Right cardiac atrium (tissue), 5 donors: ENCODE measurements around the gene DBP. TPM values are rescaled to one million over a fixed set of nuclear protein-coding genes. Genes with fewer than 3 reads are reported as not detected.

Source experiments
- ATAC-seq, 2 donors: fragments of 200-7000 bp; cut with Tn5 transposase; one replicate each; pipeline versions ENCODE4 v1.8.0 to v1.9.1; 2020; ENCODE audit warnings: moderate library complexity in 2 of 2, mild to moderate bottlenecking in 1 of 2
- DNase-seq, 3 donors: peaks; one replicate each; pipeline ENCODE4 v3.0.0-alpha.2; 2020
- H3K27ac ChIP-seq: one replicate; pipeline ENCODE4 v1.5.1; 2013; ENCODE audit warnings: mild to moderate bottlenecking, low read length, control low read depth, moderate library complexity
- H3K27me3 ChIP-seq: one replicate; pipeline ENCODE4 v1.6.1; 2013; ENCODE audit not compliant: control insufficient read depth, insufficient read depth
- H3K4me1 ChIP-seq: one replicate; pipeline ENCODE4 v1.6.1; 2013; ENCODE audit warnings: low read length; ENCODE audit not compliant: control insufficient read depth, insufficient read depth
- H3K4me3 ChIP-seq: one replicate; pipeline ENCODE4 v1.5.1; 2013; ENCODE audit warnings: low read length, control low read depth
- H3K9me3 ChIP-seq: one replicate; pipeline ENCODE4 v1.6.1; 2013; ENCODE audit warnings: low read length; ENCODE audit not compliant: control insufficient read depth
- WGBS: extraction: QIAGEN DNeasy Blood & Tissue Kit; methylation state at CpG from one replicate; pipeline ENCODE4 v1.1.7; 2013; 5-methylcytosine and 5-hydroxymethylcytosine counted together
- intact Hi-C, 4 donors: fragments of 100-400 bp; cut with DNase I; formaldehyde crosslinking; loops; one replicate each; pipeline versions ENCODE4 v1.11.0 to v1.14.0; 2022 to 2023
- polyA plus RNA-seq: library from polyadenylated mRNA; stranded (reverse); fragments of 200-250 nt; gene quantifications from one replicate; pipeline ENCODE4 v1.2.3, GENCODE V29; 2013
- total RNA-seq, 4 donors: library from RNA; stranded (reverse); fragmentation: NEBNext Ultra II Directional; extraction: Animal tissue kit (Norgen Biotek cat#: 25700); gene quantifications; one replicate each; pipeline ENCODE4 v1.2.1, GENCODE V29; 2021
- donor health status: healthy with polysubstance abuse.
- donor health status: DM: no; HTN: yes; CAD: no.
- donor health status: DM: no; HTN: no; CAD: no.
- donor health status: DM: no; HTN: yes; CAD: no; lungs with severe emphysema.
- donor health status: DM: yes; HTN: yes; CAD: no.

Gene DBP
- total and polyA plus RNA-seq, 5 donors, result 2.8 to 16.9 (median 13.0) TPM

DNA sequence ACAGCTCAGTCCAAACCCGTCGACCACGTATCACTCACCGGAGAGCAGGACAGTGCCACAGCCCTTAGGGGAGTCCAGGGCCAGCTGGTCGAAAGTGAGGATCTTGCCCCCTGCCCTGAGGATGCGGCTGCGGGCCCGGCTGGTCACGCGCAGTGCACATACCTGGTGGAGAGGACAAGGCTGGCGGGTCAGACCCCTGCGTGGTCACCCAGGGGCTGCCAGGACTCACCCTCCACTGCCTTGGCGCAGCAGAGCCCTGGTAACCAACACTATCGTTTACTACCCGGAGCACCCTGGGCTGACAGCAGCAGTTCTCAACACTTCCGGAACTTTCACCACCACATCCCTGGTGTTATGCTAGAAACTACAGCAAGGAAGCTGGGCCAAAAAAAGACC is 21.1 kb downstream of the DBP start:
- intact Hi-C loops, result no loop called here
- DNase-seq, result no peak
- Histone ChIP-seq H3K27ac (no peak overlapping the region), H3K9me3 (no peaks in the 10 kb centered on the region), H3K27me3 (no peaks in the 10 kb centered on the region), H3K4me3 (no peak overlapping the region), H3K4me1 (peaks cover 5% of the 10 kb centered on the region)
- no peak for ATAC-seq
- WGBS, result 83% methylated on average over 16 of the region's 16 CpGs

DNA sequence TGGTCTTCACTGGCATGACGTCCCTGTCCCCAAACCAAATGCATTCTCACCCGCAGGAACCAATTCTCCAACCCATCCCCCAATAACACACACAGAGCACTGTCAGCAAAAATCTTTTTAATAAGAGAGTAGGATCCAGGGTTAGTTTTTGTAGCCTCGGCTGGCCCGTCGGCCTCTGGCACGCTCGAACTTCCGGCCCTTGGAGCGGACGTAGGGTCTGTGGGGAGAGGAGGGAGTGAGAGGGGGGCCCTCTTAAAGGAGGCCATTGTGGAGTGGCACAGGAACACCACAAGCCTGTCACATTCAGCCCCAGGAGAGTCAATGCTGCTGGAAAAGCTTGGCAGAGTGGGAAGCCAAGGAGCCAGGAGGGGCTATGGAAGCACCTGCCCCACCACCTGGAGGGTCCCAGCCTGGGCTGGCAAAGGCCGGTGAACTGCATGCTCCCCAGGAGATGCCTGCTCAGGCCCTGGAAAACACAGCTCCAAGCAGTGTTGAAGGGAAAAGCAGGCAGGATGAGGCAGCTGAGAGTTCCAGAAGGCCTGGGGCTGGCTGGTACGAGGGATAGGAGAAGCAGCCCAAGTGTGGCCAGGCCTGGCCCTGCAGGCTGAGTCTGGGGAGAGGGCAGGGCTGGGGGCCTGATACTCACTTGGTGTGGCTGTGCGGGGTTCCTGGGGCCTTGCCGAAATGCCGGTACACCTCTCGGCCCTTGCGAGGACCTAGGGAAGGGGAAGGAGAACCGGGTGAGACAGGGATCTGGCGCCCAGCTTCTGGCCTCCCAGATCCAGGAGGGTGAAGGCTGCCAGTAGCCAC is 21.7 kb downstream of the DBP start:
- intact Hi-C loops, result no loop called here
- Histone ChIP-seq H3K4me3 (no peak overlapping the region), H3K4me1 (peaks cover 5% of the 10 kb centered on the region), H3K27ac (no peak overlapping the region), H3K9me3 (no peaks in the 10 kb centered on the region), H3K27me3 (no peaks in the 10 kb centered on the region)
- WGBS, result 64% methylated on average over 19 of the region's 19 CpGs
- ATAC-seq, result no peak
- DNase-seq, result no peak

DNA sequence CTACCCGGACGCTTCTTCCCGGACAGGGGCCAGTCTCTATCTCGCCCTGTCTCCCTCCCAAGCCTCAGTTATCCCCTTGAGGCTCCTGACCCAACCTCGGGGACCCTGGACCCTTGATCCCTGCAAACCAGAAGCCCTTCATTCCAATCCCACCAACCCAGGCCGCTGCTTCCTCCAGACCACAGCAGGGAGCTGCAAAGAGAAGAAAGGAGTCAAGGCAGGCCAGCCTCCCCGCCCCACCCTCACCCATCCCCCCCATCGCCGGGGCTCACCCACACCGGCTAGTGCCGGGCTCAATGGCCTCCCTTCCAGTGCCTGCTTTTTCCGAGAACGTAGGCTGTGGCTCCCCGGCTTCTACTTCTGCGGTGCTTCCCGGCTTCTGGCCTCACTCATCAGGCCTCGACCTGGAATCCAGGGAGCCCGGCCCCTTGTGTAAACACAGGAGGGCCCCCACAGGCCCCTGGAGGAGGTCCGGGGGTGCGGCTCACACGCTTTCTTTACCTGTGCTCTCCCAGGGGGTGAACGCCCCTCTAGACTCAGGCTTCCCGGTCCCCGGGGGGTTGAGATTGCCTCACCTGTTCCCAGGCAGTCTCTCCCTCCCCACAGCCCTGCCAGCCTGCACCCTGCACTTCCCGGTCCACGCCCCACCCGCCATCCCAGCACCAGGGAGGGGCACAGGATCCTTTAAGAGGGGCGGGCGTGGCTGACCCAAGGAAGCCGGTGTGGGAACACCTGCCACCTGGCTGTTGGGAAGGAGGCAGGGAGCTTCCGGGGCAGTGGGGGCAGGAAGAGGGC is 22.5 kb downstream of the DBP start, which contains the start of gene FAM83E:
FAM83E (minus strand) TSS at position 641 of the 795 bp plus-strand sequence. CDS start 1,704 bp downstream, outside the sequence.
- no peaks in the 10 kb centered on the region for H3K9me3 ChIP-seq
- H3K27me3 ChIP-seq, result no peaks in the 10 kb centered on the region
- WGBS, result 56% methylated on average over 31 of the region's 31 CpGs
- no peak within 1 kb of the TSS for H3K4me3 ChIP-seq
- DNase-seq (no peak), ATAC-seq (no peak)
- H3K27ac ChIP-seq, result peak within 1 kb of the TSS; percentile 25
- H3K4me1 ChIP-seq, result peaks cover 5% of the 10 kb centered on the region
- intact Hi-C loops, result no loop called here

DNA sequence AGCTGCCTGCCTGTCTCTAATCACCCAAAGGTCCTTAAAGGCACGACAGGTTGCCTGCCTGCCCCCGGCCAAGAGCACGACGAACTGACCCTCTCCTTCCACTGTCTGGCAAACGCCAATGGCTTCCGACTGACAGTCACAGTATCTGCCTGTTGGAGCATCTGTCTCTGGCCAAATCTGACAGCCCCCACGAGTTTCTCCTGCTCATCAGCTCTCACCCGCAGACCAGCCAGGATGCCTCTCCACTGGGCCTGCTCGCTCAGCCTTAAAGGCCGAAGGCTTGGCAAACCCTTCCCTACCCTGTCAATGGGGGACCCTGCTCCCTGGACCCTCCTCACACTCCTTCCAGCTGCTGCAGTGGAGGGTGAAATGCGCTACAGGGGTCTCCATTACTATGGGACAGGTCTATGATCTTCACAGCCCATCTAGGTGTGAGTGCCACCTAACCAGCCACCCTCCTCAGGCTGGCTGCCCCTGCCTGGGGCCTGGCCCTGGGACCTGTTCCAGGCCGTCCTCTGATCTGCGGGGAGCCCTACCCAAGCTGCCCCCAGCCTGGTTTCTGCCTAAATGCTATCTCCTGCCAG is 23.2 kb downstream of the DBP start:
- peaks cover 5% of the 10 kb centered on the region for H3K4me1 ChIP-seq
- DNase-seq (no peak), ATAC-seq (no peak)
- H3K27me3 ChIP-seq, result no peaks in the 10 kb centered on the region
- intact Hi-C loops, result no loop called here
- WGBS, result 46% methylated on average over 13 of the region's 13 CpGs
- peak overlapping the region; percentile 25 for H3K27ac ChIP-seq
- no peak overlapping the region for H3K4me3 ChIP-seq
- H3K9me3 ChIP-seq, result no peaks in the 10 kb centered on the region

DNA sequence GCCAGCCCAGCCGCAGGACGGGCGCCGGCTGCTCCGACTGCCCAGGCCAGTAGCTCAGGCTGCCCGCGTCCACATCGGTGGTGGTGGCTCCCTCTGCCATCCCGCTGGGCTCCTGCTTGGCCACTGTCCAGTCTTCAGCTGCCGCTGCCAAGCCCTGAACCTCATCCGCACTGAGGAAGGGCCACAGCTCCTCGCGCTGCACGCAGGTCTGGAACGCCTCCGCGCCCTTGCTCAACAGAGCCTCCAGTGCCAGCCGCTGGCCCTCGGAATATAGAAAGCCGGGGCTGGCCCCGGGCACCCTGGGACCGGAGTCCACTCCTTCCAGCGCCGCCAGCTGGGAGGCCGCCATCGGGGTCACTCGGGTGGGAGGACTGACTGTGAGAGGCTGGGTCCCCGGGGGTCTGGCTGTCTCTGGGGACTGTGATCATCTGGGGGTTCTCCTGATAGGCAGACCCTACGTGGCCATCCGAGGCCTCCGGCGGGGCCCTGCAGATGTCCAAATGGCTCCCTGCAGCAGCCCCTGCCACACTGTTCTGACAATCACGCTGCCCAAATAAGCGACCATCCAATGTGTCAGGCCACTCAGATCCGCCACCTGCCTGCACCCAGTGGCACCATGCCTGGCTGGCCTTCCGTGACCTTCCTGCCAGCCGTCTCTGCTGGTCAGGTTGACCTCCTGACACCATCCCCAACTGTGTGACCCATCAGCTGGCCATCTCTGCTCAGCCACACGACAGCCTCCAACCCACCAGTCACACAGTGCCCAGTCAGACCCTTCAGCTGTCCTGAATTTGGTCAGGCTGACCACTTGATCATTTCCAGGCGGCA is 23.9 kb downstream of the DBP start:
- Histone ChIP-seq H3K4me3 (no peak overlapping the region), H3K27ac (no peak overlapping the region), H3K4me1 (peaks cover 5% of the 10 kb centered on the region), H3K9me3 (no peaks in the 10 kb centered on the region), H3K27me3 (no peaks in the 10 kb centered on the region)
- ATAC-seq (peak in 1 of 2 donors; percentile 32), DNase-seq (peak in 2 of 3 donors; percentile 69 to 74)
- 78% methylated on average over 39 of the region's 39 CpGs for WGBS
- intact Hi-C loops, result no loop called here

DNA sequence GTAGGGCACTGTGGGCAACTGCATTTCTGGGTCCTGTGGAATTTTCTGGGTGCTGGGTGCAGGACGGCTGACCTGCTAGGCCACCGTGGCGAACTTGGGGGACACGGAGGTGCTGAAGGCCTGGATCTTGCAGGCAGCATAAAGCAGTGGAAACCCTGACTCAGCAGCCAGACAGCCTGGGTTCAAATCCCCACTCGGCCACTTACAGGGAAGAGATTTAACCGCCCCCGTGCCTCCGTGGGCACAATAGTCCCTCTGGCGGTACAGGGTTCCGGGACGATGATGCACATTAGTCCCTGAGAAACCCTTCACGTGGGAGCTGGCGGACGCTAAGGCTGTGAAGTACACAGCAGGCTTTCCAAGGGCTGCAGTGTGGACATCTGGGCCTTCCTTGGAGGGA is 25.3 kb downstream of the DBP start:
- ATAC-seq (no peak), DNase-seq (peak in 1 of 3 donors; percentile 24)
- Histone ChIP-seq H3K9me3 (no peaks in the 10 kb centered on the region), H3K27me3 (no peaks in the 10 kb centered on the region), H3K4me1 (no peaks in the 10 kb centered on the region), H3K4me3 (no peak overlapping the region), H3K27ac (no peak overlapping the region)
- 89% methylated on average over 14 of the region's 14 CpGs for WGBS
- intact Hi-C loops, result no loop called here

DNA sequence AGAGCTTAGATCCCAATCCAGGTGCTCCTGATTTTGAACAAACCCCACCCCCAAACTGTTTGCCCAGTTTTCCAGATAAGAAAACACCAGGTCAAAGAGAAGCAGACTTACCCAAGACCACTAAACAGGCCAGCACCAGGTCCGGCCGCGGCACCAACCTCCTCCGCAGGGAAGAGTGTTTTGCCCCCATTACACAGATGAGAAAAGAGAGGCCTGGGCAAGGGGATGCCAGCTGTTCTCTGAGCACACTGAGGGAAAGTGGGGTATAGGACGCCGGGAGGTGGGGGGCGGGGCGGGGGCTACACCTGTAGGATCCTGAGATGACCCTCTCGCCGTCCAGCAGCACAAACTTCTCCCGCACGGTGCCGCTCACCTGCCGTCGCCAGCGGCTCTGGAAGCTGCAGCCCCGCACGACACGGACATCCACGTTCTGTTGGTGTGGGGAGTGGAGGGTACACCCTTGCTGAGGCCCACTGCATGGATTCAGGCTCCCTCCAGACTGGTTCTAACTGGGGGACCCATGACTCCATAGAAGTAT is 27.5 kb downstream of the DBP start:
- no peaks in the 10 kb centered on the region for H3K9me3 ChIP-seq
- DNase-seq (no peak), ATAC-seq (no peak)
- intact Hi-C loops, result no loop called here
- 93% methylated on average over 20 of the region's 20 CpGs for WGBS
- no peak overlapping the region for H3K4me3 ChIP-seq
- H3K27me3 ChIP-seq, result no peaks in the 10 kb centered on the region
- no peak overlapping the region for H3K27ac ChIP-seq
- H3K4me1 ChIP-seq, result no peaks in the 10 kb centered on the region

DNA sequence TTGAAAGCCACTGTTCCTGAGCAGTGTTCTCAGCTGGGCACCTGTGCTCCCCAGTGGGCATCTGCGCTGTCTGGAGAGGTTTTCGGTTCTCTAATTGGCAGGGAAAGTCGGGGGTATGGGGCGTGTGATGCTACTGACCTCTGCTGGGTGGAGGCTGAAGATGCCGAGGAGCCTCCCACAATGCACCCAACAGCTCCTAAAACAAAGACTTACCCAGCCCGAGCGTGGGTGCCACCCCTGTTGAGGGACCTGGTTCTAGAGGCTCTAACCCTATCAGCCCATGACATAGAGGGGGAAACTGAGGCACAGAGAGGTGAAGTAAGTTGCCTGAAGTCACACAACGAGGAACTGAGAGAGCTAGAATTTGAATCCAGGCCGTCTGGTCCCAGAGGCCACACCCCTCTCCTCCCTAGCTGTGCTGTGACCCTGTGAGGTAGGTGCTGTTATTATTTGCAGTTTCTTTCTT is 28.3 kb downstream of the DBP start:
- peak; percentile 17 to 22 for ATAC-seq

DNA sequence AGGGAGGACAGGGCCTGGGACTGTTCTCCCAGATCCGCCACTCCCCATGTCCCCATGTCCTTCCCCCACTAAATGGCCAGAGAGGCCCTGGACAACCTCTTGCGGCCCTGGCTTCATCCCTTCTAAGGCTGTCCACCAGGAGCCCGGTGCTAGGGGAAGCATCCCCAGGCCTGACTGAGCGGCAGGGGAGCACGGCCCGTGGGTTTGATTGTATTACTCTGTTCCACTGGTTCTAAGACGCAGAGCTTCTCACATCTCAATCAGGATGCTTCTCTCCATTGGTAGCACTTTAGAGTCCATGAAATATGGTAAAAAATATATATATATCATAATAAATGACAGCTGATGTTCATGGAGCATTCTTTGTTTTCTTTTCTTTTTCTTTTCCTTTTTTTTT is 29.8 kb downstream of the DBP start:
- Histone ChIP-seq H3K9me3 (no peaks in the 10 kb centered on the region), H3K27me3 (no peaks in the 10 kb centered on the region), H3K4me3 (no peak overlapping the region), H3K27ac (no peak overlapping the region), H3K4me1 (no peaks in the 10 kb centered on the region)
- 84% methylated on average over 7 of the region's 7 CpGs for WGBS
- no peak for ATAC-seq
- DNase-seq, result no peak
- intact Hi-C loops, result no loop called here

More for the DNA sequence above, 28.3 kb downstream of the DBP start:
- DNase-seq, result peak in 1 of 3 donors; percentile 70
- 22% methylated on average over 9 of the region's 9 CpGs for WGBS
- Histone ChIP-seq H3K4me3 (no peak overlapping the region), H3K27ac (no peak overlapping the region), H3K9me3 (no peaks in the 10 kb centered on the region), H3K4me1 (no peaks in the 10 kb centered on the region), H3K27me3 (no peaks in the 10 kb centered on the region)
- intact Hi-C loops, result no loop called here
